ENCODE data around the gene F2R.

DNA sequence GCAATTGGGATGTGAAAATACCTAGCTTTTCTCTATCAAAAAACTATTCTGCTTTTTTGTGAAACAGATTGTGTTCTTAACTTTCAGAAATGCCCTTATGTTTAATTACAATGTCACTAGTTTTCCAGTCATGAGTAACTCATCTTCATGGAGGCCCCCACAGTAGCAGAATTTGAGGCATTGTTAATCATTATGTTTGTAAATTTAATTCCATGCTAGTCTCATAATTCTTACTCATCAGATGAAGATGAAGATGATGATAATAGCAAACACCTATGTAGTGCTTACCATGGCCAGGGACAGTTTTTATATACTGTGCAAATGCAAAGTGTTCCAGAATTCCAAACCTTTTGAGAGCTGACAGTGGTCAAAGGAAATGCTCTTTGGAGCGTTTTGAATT is 27.7 kb upstream of the F2R start:
- TF ChIP-seq, protein P1, sequence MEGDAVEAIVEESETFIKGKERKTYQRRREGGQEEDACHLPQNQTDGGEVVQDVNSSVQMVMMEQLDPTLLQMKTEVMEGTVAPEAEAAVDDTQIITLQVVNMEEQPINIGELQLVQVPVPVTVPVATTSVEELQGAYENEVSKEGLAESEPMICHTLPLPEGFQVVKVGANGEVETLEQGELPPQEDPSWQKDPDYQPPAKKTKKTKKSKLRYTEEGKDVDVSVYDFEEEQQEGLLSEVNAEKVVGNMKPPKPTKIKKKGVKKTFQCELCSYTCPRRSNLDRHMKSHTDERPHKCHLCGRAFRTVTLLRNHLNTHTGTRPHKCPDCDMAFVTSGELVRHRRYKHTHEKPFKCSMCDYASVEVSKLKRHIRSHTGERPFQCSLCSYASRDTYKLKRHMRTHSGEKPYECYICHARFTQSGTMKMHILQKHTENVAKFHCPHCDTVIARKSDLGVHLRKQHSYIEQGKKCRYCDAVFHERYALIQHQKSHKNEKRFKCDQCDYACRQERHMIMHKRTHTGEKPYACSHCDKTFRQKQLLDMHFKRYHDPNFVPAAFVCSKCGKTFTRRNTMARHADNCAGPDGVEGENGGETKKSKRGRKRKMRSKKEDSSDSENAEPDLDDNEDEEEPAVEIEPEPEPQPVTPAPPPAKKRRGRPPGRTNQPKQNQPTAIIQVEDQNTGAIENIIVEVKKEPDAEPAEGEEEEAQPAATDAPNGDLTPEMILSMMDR (conservative IDR thresholded peaks at IDR 0.05; ENCODE audit: low read depth in 2 of 2): no peak
- TF ChIP-seq EZH2 (IDR thresholded peaks at IDR 0.05; ENCODE audit: low read depth, unreplicated experiment): no peak
- TF ChIP-seq, protein P2, sequence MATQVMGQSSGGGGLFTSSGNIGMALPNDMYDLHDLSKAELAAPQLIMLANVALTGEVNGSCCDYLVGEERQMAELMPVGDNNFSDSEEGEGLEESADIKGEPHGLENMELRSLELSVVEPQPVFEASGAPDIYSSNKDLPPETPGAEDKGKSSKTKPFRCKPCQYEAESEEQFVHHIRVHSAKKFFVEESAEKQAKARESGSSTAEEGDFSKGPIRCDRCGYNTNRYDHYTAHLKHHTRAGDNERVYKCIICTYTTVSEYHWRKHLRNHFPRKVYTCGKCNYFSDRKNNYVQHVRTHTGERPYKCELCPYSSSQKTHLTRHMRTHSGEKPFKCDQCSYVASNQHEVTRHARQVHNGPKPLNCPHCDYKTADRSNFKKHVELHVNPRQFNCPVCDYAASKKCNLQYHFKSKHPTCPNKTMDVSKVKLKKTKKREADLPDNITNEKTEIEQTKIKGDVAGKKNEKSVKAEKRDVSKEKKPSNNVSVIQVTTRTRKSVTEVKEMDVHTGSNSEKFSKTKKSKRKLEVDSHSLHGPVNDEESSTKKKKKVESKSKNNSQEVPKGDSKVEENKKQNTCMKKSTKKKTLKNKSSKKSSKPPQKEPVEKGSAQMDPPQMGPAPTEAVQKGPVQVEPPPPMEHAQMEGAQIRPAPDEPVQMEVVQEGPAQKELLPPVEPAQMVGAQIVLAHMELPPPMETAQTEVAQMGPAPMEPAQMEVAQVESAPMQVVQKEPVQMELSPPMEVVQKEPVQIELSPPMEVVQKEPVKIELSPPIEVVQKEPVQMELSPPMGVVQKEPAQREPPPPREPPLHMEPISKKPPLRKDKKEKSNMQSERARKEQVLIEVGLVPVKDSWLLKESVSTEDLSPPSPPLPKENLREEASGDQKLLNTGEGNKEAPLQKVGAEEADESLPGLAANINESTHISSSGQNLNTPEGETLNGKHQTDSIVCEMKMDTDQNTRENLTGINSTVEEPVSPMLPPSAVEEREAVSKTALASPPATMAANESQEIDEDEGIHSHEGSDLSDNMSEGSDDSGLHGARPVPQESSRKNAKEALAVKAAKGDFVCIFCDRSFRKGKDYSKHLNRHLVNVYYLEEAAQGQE (IDR thresholded peaks at IDR 0.05; ENCODE audit: unreplicated experiment): no peak
- no peak for TF ChIP-seq POLR2AphosphoS5 (IDR thresholded peaks at IDR 0.05; ENCODE audit: low read depth)
- no peak for TF ChIP-seq EZH2phosphoT487 (IDR thresholded peaks at IDR 0.05; ENCODE audit: unreplicated experiment)
- no peak for TF ChIP-seq CREB1 (CRISPR knock-in tag; IDR thresholded peaks at IDR 0.05; ENCODE audit: low read depth)
- TF ChIP-seq, protein P3, sequence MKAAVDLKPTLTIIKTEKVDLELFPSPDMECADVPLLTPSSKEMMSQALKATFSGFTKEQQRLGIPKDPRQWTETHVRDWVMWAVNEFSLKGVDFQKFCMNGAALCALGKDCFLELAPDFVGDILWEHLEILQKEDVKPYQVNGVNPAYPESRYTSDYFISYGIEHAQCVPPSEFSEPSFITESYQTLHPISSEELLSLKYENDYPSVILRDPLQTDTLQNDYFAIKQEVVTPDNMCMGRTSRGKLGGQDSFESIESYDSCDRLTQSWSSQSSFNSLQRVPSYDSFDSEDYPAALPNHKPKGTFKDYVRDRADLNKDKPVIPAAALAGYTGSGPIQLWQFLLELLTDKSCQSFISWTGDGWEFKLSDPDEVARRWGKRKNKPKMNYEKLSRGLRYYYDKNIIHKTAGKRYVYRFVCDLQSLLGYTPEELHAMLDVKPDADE (IDR thresholded peaks at IDR 0.05): no peak
- no peak for TF ChIP-seq ZNF331 (CRISPR knock-in tag; IDR thresholded peaks at IDR 0.05; ENCODE audit: low read depth)
